NCI-H2227 (cell line): Measurements from ENCODE around the gene COA4.
A peak's percentile ranks its signal among the peaks of the same experiment; 100 is the strongest.

Experiments
- DNase-seq: peaks from one replicate; lab custom pipeline; 2025; ENCODE audit not compliant: unreplicated experiment; lab: John Stamatoyannopoulos, UW

COA4 gene

GRCh38 chr11:73866095-73866579 lies 10.5 kb downstream of the COA4 start:
- DNase-seq: peak; percentile 64

- peak; percentile 38 for DNase-seq
Observed at GRCh38 chr11:73862986-73863385, 13.7 kb downstream of the COA4 start.

GRCh38 chr11:73860202-73860601 lies 16.4 kb downstream of the COA4 start:
- DNase-seq: no peak

GRCh38 chr11:73859671-73860070 lies 17.0 kb downstream of the COA4 start:
- DNase-seq: no peak

GRCh38 chr11:73856031-73856567 lies 20.5 kb downstream of the COA4 start:
- DNase-seq: peak; percentile 90

- DNase-seq: no peak
Observed at GRCh38 chr11:73854680-73855079, 22.0 kb downstream of the COA4 start.

- peak; percentile 62 for DNase-seq
Observed at GRCh38 chr11:73852049-73852448, 24.6 kb downstream of the COA4 start.

- no peak for DNase-seq
Observed at GRCh38 chr11:73851046-73851764, 25.4 kb downstream of the COA4 start.

- DNase-seq: no peak
Observed at GRCh38 chr11:73839123-73839457, 37.6 kb downstream of the COA4 start.

GRCh38 chr11:73838443-73839122 lies 38.1 kb downstream of the COA4 start:
- peak; percentile 30 for DNase-seq

GRCh38 chr11:73833067-73833466 lies 43.6 kb downstream of the COA4 start:
- DNase-seq: no peak

- no peak for DNase-seq
Observed at GRCh38 chr11:73830261-73830660, 46.4 kb downstream of the COA4 start.
